Prostate gland (tissue), 2 donors: ENCODE measurements around the gene NLGN2.

Source experiments
- CTCF ChIP-seq, 4 experiments: fragments of 200-600 bp in 2 of 4; fragments of 450-650 bp in 2 of 4; sonication (generic) in 2 of 4; IDR thresholded peaks; 1 replicate in 3 of 4; 2 replicates in 1 of 4; pipeline ENCODE4 v1.5.1; 2016 to 2019; ENCODE audit warnings: antibody characterized with exemption in 4 of 4, mild to moderate bottlenecking in 2 of 4, moderate library complexity in 2 of 4
- POLR2A ChIP-seq: fragments of 450-650 bp; IDR thresholded peaks from one replicate; pipeline ENCODE4 v1.6.1; 2016; ENCODE audit warnings: antibody characterized with exemption, mild to moderate bottlenecking

GRCh38 chr17:7440834-7441195, 33.2 kb downstream of the NLGN2 start:
- TF ChIP-seq POLR2A, result no peak
- TF ChIP-seq CTCF (IDR thresholded peaks at IDR 0.05), result no peak
